HUES48 (cell line): ENCODE data around the gene LXN.

ENCODE experiments used
- H3K27ac ChIP-seq: one replicate; pipeline ENCODE4 v1.7.0; 2013; ENCODE audit warnings: low read depth, low read length, inconsistent platforms
- H3K27me3 ChIP-seq: 2 replicates; pipeline ENCODE4 v1.6.1; 2013; ENCODE audit warnings: mild to moderate bottlenecking, low read length; ENCODE audit not compliant: control insufficient read depth, insufficient read depth
- H3K36me3 ChIP-seq: 2 replicates; pipeline ENCODE4 v1.6.1; 2013; ENCODE audit warnings: low read length; ENCODE audit not compliant: control insufficient read depth, insufficient read depth
- H3K4me1 ChIP-seq: 2 replicates; pipeline ENCODE4 v1.6.1; 2013; ENCODE audit warnings: mild to moderate bottlenecking, low read length; ENCODE audit not compliant: control insufficient read depth, insufficient read depth
- H3K4me3 ChIP-seq: 2 replicates; pipeline ENCODE4 v1.5.1; 2013; ENCODE audit warnings: mild to moderate bottlenecking, low read depth, low read length
- H3K9ac ChIP-seq: 2 replicates; pipeline ENCODE4 v1.6.1; 2013; ENCODE audit warnings: mild to moderate bottlenecking, low read depth, low read length, moderate library complexity
- H3K9me3 ChIP-seq: 2 replicates; pipeline ENCODE4 v1.6.1; 2013; ENCODE audit warnings: low read length; ENCODE audit not compliant: control insufficient read depth, insufficient read depth

Gene LXN, protein sequence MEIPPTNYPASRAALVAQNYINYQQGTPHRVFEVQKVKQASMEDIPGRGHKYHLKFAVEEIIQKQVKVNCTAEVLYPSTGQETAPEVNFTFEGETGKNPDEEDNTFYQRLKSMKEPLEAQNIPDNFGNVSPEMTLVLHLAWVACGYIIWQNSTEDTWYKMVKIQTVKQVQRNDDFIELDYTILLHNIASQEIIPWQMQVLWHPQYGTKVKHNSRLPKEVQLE

DNA sequence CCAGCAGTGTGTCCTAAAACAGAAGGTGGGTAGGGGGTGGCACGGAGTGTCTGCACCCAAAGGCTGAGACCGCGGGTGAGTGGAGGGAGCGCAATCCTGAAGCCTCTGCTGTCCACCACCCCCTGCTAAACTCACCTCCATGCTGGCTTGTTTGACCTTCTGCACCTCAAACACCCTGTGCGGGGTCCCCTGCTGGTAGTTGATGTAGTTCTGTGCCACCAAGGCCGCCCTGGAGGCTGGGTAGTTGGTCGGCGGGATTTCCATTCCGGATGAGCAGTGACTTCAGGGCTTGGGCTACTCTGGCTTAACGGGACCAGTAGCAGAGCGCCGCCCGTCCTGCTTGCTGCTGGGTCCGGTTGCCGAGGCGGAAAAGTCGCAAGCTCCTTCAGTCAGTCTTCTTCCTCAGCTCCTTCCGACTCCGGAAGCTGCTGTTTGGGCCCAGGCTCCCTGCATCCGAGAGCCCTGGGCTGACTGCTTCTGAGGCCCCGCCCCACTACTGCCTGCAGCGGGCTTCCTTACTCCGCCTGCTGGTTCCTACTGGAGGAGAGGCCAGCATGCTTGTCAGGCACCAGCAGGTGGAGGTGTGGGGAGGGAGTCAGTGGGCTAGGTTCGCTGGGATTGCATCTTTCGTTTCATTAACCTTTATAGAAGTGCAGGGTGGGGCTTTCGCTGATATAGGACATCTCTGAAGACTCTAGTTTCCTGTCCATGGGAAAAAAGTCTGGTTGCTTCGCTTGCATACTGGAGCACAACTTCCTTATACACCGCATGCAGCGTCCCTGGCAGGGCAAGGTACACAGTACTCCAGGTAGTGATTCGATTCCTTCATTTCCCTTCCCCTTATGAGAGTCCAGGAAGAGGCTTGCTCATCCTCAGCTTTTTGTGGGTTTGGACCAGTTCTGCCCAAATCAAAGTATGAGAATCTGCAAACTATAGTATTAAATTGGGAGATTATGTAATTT lies at the start of gene LXN:
Gene LXN (minus strand): TSS at position 434 of the 962 bp plus-strand sequence. CDS start 170 bp downstream, at position 264.
- peak within 1 kb of the TSS; percentile 69 for H3K4me3 ChIP-seq
- no peaks in the 10 kb centered on the region for H3K9me3 ChIP-seq
- peak within 1 kb of the TSS; percentile 51 for H3K9ac ChIP-seq
- H3K36me3 ChIP-seq = peaks cover 25% of the 10 kb centered on the region
- H3K4me1 ChIP-seq = peaks cover 8% of the 10 kb centered on the region
- H3K27me3 ChIP-seq = no peaks in the 10 kb centered on the region
- peak within 1 kb of the TSS; percentile 88 for H3K27ac ChIP-seq

DNA sequence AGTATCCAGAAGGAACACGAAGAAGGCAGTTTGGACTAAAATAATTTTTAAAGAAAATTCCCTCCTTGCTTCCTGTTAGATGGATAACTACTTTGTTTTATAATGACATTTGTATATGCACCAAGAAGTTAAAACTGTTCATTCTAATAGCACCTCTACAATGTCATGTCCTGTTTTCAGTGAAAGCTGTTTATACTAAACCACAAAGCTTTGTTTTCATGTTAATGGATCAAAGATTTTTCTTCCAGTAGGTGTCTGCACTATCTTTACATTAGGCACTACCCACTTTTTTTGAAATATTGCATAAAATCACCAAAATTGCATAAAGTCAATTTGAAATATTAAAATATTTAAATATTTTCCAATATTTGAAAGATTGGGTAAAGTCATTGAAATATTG lies 49.7 kb upstream of the LXN start:
- H3K9me3 ChIP-seq = no peaks in the 10 kb centered on the region
- H3K4me1 ChIP-seq = no peaks in the 10 kb centered on the region; the same call in 1 of the 2 replicates
- no peak overlapping the region for H3K9ac ChIP-seq
- H3K27me3 ChIP-seq = no peaks in the 10 kb centered on the region
- no peak overlapping the region for H3K4me3 ChIP-seq
- H3K27ac ChIP-seq = no peak overlapping the region
- no peaks in the 10 kb centered on the region for H3K36me3 ChIP-seq

DNA sequence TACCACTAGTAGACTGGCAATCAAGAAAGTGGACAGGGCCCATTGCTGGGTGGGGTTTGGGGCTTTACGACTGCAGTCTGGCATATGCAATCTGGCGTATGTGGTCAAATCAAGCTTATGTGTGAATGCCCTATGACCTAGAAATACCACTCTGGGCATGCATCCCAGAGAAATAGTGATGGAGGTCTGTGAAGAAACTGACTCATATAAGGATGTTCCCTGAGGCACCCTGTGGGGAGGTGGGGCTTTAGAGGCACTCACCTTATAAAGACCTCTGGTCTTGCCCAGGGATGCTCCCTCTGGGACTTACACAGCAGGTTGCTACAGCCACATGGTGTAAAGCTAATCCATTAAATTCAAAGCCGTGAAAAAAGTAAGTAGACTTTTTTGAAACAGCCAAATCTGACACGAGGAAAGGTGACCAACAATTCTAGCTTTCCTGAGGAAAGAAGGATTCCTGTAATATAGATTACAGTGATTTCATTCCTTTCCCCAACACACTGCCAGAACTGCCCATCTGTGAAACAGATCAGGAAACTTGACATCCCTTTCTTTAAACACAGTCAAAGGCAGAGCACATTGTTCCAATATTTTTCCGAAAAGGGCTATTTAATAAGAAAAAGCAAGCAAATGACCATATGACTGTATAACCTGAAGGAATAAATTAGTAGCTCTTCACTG lies 46.2 kb upstream of the LXN start:
- H3K36me3 ChIP-seq = no peaks in the 10 kb centered on the region
- no peak overlapping the region for H3K4me3 ChIP-seq
- H3K9ac ChIP-seq = no peak overlapping the region
- no peak overlapping the region for H3K27ac ChIP-seq
- H3K27me3 ChIP-seq = no peaks in the 10 kb centered on the region
- no peaks in the 10 kb centered on the region for H3K9me3 ChIP-seq
- H3K4me1 ChIP-seq = no peaks in the 10 kb centered on the region

DNA sequence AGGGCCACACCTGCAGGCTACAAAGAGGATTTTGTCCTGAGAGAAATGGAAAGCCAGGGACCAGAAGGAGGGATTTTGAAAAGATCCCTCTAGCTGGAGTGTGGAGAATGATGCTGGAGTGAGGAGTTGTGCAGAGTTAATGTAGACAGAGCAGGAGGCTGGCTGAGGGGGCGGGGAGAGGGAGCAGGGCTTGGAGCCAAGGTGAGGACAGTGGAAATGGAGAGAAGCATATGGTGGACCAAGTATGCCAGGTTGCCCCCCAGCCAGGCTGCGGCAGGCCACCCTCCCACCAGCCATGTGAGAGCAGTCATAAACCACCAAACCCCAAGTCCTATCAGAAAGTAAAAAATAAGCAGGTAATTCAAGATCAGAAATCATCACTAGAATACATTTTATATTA lies 45.1 kb upstream of the LXN start:
- Histone ChIP-seq H3K4me1 (peaks cover 7% of the 10 kb centered on the region; the same call in 1 of the 2 replicates), H3K4me3 (no peak overlapping the region), H3K9ac (no peak overlapping the region), H3K27ac (no peak overlapping the region), H3K9me3 (no peaks in the 10 kb centered on the region), H3K27me3 (no peaks in the 10 kb centered on the region), H3K36me3 (no peaks in the 10 kb centered on the region)

DNA sequence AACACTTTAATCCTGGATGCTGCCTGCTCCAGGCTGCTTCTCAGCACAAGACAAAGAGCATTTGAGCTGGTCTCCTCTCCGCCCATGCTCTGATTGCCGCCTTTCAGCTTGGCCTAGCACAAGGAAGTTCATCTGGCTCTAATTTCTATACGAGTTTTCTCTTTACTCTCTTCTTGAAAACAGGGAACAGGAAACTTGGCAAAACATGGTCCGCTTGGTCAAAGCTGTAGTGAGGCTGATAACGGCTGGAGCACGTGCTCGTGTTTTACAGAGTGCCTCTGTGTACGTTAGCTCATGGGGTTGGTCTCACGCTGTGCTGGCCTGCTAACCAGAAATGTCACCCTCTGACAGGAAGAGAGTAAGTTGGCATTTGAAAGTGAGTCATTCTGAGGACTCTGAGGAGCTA lies 40.6 kb upstream of the LXN start:
- peak overlapping the region; percentile 30 for H3K27ac ChIP-seq
- no peaks in the 10 kb centered on the region for H3K27me3 ChIP-seq
- H3K36me3 ChIP-seq = peaks cover 21% of the 10 kb centered on the region
- 0 out of 2 replicates have a peak overlapping the region, but pooled peaks have one; percentile 9 for H3K9ac ChIP-seq
- H3K4me3 ChIP-seq = no peak overlapping the region
- H3K9me3 ChIP-seq = no peaks in the 10 kb centered on the region
- H3K4me1 ChIP-seq = peaks cover 10% of the 10 kb centered on the region; the same call in 1 of the 2 replicates

DNA sequence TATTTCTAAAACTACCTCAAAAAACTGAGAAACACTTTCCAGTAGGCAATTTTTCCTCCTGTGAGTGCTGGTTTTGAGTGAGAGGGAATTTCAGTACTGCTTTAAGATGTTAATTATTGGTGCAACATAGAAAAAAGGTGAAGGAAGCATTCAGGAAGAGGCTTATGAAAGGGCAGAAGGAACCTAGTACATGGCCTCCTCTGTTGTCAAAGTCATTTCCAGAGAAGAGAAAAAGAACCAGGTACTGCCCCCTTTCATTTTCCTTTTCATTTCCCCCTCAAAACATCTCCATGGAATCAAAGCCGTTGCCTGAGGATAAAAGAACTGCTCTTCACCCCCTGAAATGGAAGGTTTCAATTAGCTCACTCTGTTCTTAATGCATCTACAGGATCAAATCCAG lies 40.0 kb upstream of the LXN start:
- Histone ChIP-seq H3K27me3 (no peaks in the 10 kb centered on the region), H3K36me3 (peaks cover 24% of the 10 kb centered on the region), H3K9me3 (no peaks in the 10 kb centered on the region), H3K4me3 (no peak overlapping the region), H3K9ac (no peak overlapping the region), H3K27ac (no peak overlapping the region), H3K4me1 (peaks cover 10% of the 10 kb centered on the region; the same call in 1 of the 2 replicates)

DNA sequence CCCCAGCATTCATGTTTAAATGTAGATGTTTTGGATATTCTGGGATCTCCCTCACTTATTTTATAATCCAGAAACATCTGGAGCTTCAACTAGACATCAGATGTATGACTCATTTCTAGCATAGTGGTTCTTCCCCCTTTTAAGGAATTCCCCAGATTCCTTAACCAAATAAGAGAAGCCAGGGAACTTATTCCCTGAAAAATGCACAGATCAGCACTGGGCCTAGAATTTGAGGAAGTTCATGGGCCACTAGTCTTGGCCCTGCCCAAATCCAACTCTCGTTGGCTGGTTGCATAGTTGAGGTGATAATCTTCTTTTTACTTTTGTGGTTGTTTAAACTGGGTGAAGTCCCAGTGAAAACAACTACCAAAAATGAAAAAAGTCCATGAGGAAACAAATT lies 39.4 kb upstream of the LXN start:
- H3K4me1 ChIP-seq = peaks cover 10% of the 10 kb centered on the region; the same call in 1 of the 2 replicates
- no peak overlapping the region for H3K9ac ChIP-seq
- H3K9me3 ChIP-seq = no peaks in the 10 kb centered on the region
- peaks cover 24% of the 10 kb centered on the region for H3K36me3 ChIP-seq
- no peak overlapping the region for H3K27ac ChIP-seq
- H3K27me3 ChIP-seq = no peaks in the 10 kb centered on the region
- H3K4me3 ChIP-seq = no peak overlapping the region

DNA sequence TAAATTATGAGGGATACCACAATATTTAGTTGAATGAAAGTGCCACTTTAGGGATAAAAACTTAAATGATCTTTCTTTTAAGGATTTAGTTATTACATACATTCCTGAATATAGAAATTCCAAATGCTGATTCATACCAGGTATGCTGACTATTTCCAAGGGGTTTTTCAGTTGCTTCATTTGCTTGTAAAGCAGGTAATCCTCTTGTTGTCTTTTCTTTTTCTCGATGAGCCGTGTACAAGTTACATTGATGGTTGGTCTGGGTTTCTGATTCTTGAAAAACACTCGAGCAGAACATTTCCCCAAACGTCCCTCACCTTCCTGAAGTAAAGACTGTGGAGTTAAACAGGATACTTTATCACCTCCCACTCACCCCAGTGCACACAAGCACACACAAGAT lies 38.2 kb upstream of the LXN start:
- Histone ChIP-seq H3K9me3 (no peaks in the 10 kb centered on the region), H3K27me3 (no peaks in the 10 kb centered on the region), H3K36me3 (peaks cover 24% of the 10 kb centered on the region), H3K4me1 (peaks cover 10% of the 10 kb centered on the region; the same call in 1 of the 2 replicates), H3K4me3 (no peak overlapping the region), H3K27ac (no peak overlapping the region), H3K9ac (no peak overlapping the region)

DNA sequence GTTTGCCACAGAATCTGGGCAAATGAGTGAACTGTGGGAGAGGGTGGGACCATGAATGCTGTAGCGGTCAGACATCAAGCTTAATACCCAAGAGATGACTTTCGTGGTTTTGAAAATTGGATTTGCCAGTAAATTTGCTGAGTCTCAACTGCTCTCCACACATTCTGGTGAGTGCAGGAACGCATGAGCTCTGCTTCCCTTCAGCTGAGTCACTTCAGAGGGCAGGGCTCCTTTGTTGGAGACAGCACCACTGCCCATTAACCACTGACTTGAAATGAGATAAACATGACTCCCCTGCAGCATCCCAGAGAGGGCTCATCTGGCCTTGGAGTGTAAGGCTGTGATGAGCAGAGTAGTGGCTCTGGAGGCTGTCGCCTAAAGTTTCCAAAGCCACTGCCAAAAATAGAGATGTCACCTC lies 37.2 kb upstream of the LXN start:
- Histone ChIP-seq H3K27ac (no peak overlapping the region), H3K36me3 (peaks cover 24% of the 10 kb centered on the region)

DNA sequence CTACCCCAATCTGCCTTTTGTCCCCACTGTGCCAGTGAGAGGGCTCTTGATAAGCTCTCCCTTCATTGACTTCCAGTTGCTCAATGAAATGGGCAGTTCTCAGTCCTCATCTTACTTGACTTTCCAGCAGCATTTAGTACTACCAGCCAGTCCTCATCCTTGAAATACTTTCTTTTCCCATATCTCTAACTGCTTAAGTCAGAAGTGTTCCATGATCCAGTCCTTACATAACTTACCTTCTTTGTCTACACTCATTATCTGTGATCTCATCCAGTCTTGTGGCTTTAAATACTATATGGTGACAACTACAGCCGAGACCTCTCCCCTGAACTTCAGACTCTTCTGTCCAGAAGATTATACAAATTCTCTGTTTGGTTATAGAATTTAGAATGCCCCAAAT lies 31.1 kb upstream of the LXN start:
- H3K4me3 ChIP-seq = no peak overlapping the region
- H3K27me3 ChIP-seq = no peaks in the 10 kb centered on the region
- peaks cover 7% of the 10 kb centered on the region; the same call in 1 of the 2 replicates for H3K36me3 ChIP-seq
- no peaks in the 10 kb centered on the region for H3K9me3 ChIP-seq
- no peak overlapping the region for H3K27ac ChIP-seq
- H3K4me1 ChIP-seq = no peaks in the 10 kb centered on the region
- H3K9ac ChIP-seq = no peak overlapping the region

More for the DNA sequence above, 37.2 kb upstream of the LXN start:
- no peaks in the 10 kb centered on the region for H3K9me3 ChIP-seq
- H3K4me1 ChIP-seq = peaks cover 10% of the 10 kb centered on the region; the same call in 1 of the 2 replicates
- no peak overlapping the region for H3K9ac ChIP-seq
- no peak overlapping the region for H3K4me3 ChIP-seq
- no peaks in the 10 kb centered on the region for H3K27me3 ChIP-seq
